ENCODE measurements around the gene FBLN7.

- no peak for TF ChIP-seq CTCF (IDR thresholded peaks at IDR 0.05)
- no peak for TF ChIP-seq POLR2A (IDR thresholded peaks at IDR 0.05)
Observed at GRCh38 chr2:112184121-112184520, 45.9 kb downstream of the FBLN7 start.

Data from heart left ventricle (tissue), 13 donors.